Measurements from ENCODE around the gene DUSP8. TPM values are rescaled to one million over a fixed set of nuclear protein-coding genes. Genes with fewer than 3 reads are reported as not detected.
A peak's percentile ranks its signal among the peaks of the same experiment; 100 is the strongest.
"Not testable (repeated sequence)": the region's sequence is repeated elsewhere in the genome, so short reads cannot be mapped to it uniquely, and the experiment has no call there.

The DUSP8 gene
- total RNA-seq, 1 donor from 2014 or later: 10.5 TPM

DNA sequence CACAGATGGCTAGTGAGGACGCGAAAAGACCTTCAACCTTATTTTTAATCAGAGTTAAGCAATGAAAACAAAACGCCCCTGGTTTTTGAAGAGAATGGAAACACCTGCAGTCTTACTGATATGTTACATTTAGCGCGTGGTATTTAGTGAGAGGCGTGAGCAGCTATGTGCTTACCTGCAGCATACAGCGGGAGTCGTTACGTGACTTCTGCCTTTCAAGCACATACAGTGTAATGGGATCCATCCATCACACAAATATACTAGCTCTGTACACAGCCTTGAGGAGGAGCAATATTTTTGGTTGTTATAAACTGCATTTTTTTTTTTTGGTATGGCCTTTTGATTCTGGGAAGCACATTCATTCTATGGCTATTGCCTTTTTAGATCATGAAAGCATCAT, 20.6 kb upstream of the DUSP8 start:
- intact Hi-C loops (cut with DNase I): no loop called here
- no peak for ATAC-seq
- no peak for DNase-seq (ENCODE audit: missing footprints)

DNA sequence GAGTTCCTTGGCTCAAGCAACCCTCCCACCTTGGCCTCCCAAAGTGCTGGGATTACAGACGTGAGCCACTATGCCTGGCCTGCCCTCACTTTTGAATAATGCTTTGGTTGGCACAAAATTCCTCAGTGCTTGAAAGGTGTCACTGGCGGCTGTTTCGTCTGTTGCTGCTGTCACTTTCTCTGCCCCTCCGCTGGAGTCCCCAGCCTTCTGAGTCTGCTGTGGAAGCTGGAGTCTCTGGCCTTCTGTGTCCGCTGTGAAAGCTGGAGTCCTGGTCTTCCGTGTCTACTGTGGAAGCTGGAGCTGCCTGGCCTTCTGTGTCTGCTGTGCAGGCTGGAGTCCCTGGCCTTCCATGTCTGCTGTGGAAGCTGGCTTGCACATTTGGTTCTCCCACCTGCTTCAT, 17.9 kb upstream of the DUSP8 start:
- DNase-seq (ENCODE audit: missing footprints): no peak
- ATAC-seq: no peak
- intact Hi-C loops (cut with DNase I): no loop called here

DNA sequence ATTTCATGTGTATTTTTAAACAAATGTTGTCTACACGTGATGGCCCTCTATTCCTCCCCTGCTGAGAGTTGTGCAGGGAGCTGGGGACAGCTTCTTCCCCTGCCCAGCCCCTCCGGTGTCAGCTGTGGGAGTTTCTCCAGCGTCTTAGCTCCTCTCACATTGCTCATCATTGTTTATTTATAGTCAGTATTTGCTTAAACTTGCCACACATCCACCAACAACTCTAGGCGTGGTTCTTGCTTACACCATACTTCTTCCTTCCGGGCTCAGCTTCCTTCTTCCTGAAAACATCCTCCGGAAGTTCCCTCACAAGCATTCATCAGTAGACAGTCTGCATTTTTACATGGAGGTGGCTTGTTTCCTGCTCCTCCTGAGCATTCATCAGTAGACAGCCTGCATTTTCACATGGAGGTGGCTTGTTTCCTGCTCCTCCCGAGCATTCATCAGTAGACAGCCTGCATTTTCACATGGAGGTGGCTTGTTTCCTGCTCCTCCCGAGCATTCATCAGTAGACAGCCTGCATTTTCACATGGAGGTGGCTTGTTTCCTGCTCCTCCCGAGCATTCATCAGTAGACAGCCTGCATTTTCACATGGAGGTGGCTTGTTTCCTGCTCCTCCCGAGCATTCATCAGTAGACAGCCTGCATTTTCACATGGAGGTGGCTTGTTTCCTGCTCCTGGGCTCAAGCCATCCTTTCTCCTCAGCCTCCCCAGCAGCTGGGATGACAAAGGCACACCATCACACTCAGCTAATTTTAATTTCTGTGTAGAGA, 17.3 kb upstream of the DUSP8 start:
- ATAC-seq: peak; percentile 39
- DNase-seq (ENCODE audit: missing footprints); intact Hi-C loops (cut with DNase I): not testable (repeated sequence)

DNA sequence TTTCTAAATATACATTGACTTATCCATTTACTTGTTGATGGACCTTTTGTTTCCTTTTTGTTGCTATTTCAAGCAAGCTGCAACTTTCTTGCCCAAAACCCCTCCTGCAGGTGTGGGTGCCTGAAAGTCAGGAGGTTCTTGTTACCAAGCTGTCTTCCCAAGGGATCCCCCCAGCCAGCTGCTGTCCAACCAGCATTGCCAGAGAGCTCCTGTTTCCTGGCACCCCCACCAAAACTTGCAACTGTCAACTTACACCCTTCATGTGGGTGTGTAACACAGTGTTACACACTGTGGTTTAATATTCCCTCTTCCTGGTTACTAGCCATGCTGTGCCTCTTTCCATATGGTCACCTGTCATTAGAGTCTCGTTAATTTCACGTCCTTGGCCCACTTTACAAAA, 14.6 kb upstream of the DUSP8 start:
- DNase-seq (ENCODE audit: missing footprints) (no peak), ATAC-seq (no peak)
- intact Hi-C loops (cut with DNase I): no loop called here

DNA sequence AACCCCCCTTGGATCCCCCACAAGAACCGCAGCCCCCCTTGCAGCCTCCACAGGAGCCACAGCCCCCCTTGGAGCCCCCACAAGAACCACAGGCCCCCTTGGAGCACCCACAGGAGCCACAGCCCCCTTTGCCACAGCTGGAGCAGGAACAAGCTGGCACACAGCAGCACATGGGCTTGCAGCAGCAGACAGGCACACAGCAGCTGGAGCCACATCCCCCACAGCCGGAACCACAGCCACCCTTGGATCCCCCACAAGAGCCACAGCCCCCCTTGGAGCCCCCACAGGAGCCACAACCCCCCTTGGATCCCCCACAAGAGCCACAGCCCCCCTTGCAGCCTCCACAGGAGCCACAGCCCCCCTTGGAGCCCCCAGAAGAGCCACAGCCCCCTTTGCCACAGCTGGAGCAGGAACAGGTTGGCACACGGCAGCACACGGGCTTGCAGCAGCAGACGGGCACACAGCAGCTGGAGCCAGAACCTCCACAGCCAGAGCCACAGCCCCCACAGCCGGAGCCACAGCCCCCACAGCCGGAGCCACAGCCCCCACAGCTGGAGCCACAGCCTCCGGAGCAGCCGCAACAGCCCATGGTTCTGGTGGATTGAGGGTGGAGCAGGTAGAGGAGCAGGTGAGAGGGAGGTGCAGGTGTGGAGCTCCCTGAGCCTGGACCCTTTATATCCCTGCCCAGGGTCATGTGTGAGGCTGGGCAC, 12.7 kb upstream of the DUSP8 start, which contains the start of gene KRTAP5-1:
TSS of gene KRTAP5-1 (minus strand) at position 623 of the 710 bp plus-strand sequence. CDS start at position 589, 34 bp downstream.
- intact Hi-C loops (cut with DNase I); DNase-seq (ENCODE audit: missing footprints); ATAC-seq: not testable (repeated sequence)

DNA sequence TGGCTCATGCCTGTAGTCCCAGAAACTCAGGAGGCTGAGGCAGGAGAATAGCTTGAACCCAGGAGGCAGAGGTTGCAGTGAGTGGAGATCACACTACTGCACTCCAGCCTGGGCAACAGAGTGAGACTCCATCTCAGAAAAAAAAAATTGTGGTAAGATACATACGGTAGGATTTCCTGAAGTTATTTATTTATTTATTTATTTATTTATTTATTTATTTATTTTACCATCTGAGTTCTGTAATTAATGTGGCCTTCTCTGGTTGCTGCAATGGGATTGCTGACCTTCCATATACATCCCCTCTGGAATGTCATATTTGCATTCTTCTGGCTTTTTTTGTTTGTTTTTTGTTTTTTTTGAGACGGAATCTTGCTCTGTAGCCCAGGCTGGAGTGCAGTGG, 10.8 kb upstream of the DUSP8 start:
- DNase-seq (ENCODE audit: missing footprints); intact Hi-C loops (cut with DNase I); ATAC-seq: not testable (repeated sequence)

DNA sequence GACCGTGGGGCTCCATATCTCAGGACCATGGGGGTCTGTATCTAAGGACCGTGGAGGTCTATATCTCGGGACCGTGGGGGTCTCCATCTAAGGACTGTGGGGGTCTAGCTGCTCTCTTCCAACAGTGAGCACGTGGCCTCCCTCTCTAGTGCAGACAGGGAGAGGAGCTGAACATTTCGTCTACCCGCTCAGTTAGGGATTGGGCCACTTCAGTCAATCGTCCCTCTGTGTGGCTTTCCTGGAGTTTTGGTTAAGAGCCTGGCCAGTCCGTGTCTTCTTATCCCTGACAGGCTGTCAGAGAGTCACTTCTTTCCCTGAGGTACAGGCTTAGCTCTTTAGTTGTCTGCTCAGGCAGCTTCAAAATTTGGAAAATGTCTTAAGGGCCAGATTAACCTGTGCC, 9.9 kb upstream of the DUSP8 start:
- DNase-seq (ENCODE audit: missing footprints) (no peak), ATAC-seq (no peak)
- intact Hi-C loops (cut with DNase I): no loop called here

DNA sequence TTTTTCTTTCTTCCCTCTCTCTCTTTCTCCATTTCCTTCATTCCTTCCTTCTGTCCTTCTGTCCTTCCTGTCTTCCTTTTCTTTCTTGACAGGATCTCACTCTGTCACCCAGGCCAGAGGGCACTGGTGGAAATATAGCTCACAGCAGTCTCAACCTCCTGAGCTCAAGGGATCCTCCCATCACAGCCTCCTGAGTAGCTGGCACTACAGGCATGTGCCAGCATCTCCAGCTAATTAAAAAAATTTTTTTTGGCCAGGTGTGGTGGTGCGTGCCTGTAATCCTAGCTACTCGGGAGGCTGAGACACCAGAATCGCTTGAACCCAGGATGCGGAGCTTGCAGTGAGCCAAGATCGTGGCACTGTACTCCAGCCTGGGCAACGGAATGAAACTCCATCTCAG, 4.8 kb upstream of the DUSP8 start:
- DNase-seq (ENCODE audit: missing footprints) (no peak), ATAC-seq (no peak)
- intact Hi-C loops (cut with DNase I): no loop called here

DNA sequence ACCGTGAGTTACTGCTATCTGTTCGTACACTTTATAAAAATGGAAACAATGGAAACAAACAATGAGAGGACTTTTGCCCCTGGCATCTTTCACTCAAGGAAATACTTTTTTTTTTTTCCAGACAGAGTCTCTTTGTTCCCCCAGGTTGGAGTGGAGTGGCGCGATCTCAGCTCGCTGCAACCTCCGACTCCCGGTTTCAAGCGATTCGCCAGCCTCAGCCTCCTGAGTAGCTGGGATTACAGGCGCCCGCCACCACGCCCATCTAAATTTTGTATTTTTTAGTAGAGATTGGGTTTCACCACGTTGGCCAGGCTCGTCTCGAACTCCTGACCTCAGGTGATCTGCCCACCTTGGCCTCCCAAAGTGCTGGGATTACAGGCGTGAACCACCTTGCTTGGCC, 3.7 kb upstream of the DUSP8 start:
- ATAC-seq; intact Hi-C loops (cut with DNase I); DNase-seq (ENCODE audit: missing footprints): not testable (repeated sequence)

DNA sequence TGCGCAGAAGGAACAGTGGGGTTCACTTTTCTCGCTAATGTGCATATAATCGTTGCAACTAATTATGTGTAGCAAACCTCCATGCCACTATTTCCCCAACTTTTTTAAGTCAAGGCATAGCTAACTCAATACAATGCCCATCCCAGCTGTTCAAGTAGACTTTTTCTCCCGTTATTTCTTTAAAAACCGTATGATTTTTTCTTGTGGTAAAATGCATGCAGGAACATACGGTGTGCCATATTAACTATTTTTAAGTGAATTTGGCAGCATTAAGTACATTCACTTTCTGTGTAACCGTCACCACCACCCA, 2.8 kb upstream of the DUSP8 start:
- ATAC-seq (no peak), DNase-seq (ENCODE audit: missing footprints) (no peak)
- intact Hi-C loops (cut with DNase I): loop anchor here (1.0 to 5.0 kb wide), 3 partner anchors 29 to 373 kb away; no protein-coding TSS in a partner anchor

DNA sequence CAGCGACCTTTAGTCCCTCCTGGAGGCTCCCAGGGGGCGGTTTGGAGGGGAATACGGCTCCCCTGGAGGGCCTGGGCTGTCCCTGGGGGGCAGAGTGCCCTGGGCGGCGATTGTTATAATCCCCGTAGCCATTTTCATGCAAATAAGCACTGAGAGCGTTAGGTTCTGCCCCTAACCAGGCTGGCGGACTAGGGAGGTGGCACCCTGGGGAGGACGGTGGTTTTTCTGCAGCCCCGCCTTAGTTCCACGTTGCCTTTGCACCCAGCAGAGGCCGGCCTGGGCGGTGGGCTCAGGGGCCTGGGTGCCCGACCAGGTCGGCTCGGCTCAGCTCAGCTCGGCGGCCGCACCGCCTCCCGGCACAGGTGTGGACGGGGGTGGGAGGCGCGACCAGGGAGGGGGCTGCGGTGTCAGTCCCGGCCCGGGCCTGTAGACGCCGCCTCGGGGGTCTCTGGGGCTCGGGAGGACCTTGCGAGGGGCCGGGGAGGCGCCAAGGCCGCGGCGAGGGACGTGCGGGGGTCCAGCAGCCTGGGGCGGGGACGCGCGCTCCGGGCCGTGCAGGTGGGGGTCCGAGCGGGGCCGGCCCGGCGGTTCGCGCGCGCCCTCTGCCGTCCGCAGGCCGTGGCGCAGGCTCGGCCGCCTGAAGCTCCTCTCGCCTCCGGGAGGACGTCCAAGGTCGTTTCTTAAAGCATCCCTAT, 2.3 kb upstream of the DUSP8 start:
- DNase-seq (ENCODE audit: missing footprints) (no peak), ATAC-seq (peak; percentile 64)
- intact Hi-C loops (cut with DNase I): loop anchor here (1.0 to 5.0 kb wide), 3 partner anchors 28 to 372 kb away; no protein-coding TSS in a partner anchor

DNA sequence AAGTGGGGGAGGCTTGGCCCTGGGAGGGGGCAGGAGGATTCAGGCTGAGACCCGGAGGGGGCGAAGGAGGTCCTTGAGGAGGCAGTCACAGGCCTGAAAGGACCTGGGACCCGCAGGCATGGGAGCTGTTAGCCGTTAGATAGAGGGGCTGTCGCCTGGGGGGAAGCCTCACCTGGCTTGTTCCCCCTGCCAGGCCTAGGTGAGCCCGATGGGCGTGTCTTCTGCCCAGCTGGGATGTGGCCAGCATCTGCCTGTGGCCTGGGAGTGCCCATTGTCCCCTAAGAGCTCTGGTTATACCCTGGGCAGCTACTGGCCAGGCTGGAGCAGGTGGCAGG, 1.8 kb upstream of the DUSP8 start:
- intact Hi-C loops (cut with DNase I): loop anchor here (1.0 to 5.0 kb wide), 4 partner anchors 15 to 372 kb away; no protein-coding TSS in a partner anchor
- no peak for DNase-seq (ENCODE audit: missing footprints)
- no peak for ATAC-seq

DNA sequence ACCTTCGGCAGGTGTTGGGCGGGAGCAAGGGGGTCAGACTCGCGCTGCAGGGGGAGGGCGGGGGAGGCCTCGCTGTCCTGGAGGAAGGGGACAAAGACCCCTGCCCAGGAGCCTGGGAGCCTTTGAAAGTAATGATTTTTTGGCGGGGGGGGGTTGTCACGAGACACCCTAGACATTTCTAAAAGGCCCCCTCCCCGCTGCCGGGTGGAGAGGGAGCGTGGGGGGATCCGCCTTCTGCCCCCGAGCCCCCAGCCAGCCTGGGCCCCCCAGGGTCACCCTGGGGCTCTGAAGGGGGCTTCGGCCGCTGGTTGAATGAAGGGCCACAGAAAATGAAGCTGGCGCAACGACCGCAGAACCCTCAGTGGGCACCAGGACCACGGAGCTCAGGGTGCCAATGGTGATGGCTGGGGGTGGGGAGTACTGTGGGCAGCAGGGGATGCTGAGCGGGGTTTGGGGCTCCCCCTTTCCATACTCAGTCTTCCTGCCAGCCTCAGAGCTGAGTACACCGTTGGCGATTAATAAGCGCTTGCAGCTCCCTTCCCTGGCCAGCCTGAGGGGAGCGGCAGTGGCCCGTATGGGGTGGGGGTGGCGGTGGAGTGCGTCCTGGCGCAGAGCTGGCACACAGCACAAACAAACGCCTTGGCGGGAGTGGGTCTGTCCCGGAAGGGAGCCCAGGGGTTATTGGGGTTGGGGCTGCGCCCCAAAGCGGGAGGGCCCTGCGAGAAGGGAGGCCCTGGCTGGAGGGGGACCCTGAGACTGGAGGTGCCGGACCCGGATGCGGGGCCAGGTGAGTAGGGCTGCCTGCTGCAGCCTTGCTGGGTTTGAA, 1.2 kb upstream of the DUSP8 start:
- ATAC-seq (no peak), DNase-seq (ENCODE audit: missing footprints) (no peak)
- intact Hi-C loops (cut with DNase I): loop anchor here (2.0 to 5.0 kb wide), 3 partner anchors 14 to 371 kb away; no protein-coding TSS in a partner anchor

DNA sequence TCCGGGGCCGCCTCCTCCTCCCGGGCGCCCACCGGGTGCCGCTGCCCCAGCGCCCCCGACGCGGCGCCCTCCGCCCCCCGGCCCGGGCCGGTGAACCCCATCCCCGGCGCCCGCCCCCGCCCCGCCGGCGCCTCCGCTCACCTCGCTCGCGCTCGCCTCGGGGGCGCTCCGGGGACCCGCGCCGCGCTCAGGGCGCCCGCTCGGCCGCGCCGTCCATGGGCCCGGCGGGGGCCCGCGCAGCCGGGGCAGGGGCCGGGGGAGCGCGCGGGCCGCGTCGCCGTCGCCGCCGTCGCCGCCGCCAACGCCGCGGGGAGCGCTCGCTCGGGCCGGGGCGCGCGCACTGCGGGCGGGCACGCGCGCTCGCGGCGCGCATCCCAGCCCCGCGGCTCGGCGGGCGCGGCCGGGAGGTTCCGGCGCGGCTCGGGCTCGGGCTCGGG, 293 bp downstream of the DUSP8 start:
- DNase-seq (ENCODE audit: missing footprints) (no peak), ATAC-seq (no peak)
- intact Hi-C loops (cut with DNase I): loop anchor here (2.0 to 5.0 kb wide), 3 partner anchors 13 to 369 kb away; no protein-coding TSS in a partner anchor

DNA sequence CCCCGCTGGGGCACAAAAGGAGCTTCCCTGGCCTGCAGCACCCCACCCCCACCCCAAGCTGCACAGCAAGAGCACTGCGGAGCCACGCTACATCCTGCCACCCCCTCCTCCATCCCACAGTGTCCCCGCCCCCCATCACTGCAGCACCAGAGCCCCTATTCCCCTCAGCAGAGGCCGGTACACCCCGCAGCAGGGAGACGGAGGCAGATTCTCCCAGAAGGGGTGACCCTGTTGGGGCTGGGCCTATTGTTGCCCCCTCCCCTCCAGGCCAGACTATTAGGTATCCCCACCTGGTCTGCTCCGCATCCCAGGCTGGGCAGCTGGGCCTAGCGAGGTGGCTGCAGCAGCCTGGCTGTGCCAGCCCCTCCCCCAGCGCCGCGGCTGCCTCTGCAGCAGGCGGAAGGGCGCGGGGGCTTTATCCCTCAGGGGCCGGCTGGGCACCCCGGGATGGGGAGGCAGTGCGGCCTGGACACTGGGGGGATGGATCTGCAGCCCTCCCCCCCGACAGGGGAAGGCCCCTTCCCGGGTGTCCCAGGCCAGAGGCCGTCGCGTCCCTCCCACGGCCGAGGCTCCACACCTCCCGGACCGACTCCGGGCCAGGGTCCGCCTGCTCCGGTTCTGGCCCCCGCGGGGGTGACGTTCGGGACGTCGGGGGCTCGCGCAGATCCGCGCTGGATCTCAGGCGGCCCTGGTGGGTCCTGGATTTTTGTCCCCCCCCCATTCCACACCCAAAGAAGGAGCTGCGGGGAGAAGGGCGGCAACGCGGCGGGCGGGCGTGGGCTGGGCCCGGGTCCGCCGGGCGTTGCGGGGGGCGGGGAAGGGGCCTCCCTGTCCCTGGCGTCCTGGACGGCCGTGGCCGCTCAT, 943 bp downstream of the DUSP8 start:
- DNase-seq (ENCODE audit: missing footprints) (no peak), ATAC-seq (no peak)
- intact Hi-C loops (cut with DNase I): loop anchor here (5.0 kb wide), 2 partner anchors 259 to 369 kb away; no protein-coding TSS in a partner anchor

DNA sequence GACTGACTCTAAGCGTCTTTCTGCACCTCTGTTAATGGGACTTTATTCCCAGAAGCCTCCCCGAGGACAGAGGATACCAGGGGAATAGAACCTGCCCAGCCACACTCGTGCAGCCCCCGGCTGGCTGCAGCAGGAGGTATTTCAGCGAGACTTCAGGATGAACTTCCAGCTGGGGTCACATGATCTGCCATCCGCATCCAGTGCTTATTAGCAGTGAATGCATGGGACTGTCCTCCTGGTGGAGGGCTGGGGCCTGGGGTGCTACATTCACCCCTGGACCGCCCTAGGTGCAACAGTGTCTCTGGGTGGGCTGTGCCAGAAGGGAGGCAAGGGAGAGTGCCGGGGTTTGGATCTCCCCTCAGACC, 1.6 kb downstream of the DUSP8 start:
- DNase-seq (ENCODE audit: missing footprints): no peak
- no peak for ATAC-seq
- intact Hi-C loops (cut with DNase I): loop anchor here (5.0 kb wide), 2 partner anchors 258 to 368 kb away; no protein-coding TSS in a partner anchor

DNA sequence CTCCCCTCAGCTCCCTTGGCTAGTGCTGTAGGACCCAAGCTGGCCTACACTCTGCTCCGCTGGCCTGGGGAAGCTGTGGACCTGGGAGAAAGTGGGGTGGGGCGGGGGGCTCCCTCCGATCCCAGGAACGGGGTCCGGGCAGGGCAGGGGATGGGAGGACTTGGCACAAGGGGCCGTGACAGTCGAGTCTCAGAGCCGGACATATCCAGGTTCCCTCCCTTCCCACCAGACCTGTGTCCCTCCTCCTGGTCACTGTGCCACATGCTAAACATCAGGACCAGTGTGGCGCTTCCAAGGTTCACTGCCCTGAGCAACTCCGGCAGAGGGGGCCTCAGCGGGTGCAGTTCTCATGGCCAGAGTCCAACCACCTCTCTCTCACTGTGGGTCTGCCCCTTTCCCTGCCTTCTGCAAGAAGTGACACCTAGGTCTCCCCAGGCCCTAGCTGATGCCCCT, 2.0 kb downstream of the DUSP8 start:
- DNase-seq (ENCODE audit: missing footprints) (no peak), ATAC-seq (no peak)
- intact Hi-C loops (cut with DNase I): loop anchor here (5.0 kb wide), 2 partner anchors 258 to 368 kb away; no protein-coding TSS in a partner anchor

Measured in Right ventricle myocardium inferior (tissue), 1 donor.